Effector CD8-positive, alpha-beta T cell (primary cell): Measurements from ENCODE around the gene TUBB.
A peak's percentile ranks its signal among the peaks of the same experiment; 100 is the strongest.
"Not testable (repeated sequence)": the region's sequence is repeated elsewhere in the genome, so short reads cannot be mapped to it uniquely, and the experiment has no call there.

ENCODE experiments used
- DNase-seq: peaks from one replicate; lab custom pipeline; 2025; lab: John Stamatoyannopoulos, UW

Gene TUBB

DNA sequence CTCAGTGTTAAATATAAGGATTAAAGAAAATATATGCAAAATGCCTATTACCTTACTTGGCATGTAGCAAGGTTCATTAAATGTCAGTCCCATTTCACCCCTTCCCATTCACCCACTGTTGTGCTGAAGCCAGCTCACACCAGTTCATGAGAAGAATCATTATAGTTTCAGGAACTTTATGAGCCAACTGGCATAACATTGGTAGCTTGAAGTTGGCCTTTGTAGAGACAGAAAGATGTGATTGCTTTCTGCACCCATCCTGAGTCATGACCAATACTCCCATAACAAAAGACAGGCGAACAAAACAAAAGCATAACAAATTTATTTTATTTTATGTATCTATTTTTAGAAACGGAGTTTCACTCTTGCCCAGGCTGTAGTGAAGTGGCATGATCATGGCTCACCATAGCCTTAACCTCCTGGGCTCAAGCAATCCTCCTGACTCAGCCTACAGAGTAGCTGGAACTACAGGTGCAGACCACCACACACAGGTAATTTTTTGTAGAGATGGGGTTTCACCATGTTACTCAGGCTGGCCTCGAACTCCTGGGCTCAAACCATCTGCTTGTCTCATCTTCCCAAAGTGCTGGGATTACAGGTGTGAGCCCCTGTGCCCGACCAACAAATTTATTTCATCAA, 41.8 kb downstream of the TUBB start:
- DNase-seq, result no peak

DNA sequence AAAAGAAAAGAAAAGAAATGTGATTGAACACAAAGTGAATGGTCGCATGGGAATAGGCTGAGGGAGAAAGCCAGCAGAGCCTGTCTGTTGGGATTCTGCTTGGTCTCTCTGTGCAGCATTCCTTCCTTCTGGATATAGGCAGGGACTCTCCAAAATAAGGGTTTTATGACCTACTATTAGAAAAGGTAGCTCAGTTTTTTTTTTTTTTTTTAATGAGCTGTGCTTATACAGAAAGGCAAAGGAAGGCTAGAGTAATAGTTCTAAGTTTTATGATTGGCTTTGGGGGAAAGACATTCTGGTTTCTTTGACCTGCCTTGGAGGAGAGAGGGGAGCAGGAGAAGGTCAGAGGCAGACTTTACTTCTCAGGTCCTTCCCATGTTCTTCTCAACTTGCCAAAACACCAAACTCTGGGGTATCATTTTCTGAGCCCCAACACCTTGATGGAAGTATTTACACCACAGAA, 43.0 kb downstream of the TUBB start:
- DNase-seq, result no peak

DNA sequence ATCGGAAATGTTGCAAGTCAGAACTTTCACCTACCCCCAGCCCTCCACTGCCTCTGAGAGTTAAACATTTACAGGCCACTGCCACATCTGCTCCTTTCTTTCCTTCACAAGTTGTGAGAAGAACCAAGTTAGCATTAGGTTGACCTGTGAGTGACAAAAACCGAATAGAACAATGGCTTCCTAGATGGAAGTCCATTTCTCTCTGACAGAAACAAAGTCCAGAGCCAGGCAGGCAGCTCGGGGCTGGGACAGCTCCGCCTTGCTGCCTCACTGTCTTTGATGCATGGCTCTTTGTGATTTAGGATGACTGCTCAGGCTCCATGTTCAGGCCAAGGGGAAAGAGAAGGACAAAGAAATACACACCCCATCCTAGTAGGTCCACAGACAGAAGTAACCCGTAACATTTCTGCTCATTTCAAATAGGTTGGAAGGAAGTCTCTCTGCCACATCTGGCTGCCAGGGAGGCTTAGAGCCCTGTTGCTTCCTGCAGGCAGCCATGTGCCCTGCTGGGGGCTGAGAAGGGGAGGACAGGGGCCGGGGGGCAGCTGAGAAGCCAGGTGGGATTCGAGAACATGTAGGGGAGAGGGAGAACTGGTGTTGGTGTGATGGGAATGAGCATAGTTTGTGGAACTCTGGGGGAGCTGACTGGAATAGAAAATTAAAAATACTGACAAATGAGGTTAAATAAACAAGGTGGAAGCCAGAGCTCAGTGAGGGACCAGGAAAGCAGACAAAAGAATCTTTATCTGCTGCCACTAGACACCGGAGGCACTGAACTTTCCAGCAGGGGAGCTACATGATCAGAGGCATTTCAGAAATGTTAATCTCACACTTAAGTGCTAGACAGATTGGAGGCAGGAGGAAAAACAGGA, 43.7 kb downstream of the TUBB start:
- no peak for DNase-seq

DNA sequence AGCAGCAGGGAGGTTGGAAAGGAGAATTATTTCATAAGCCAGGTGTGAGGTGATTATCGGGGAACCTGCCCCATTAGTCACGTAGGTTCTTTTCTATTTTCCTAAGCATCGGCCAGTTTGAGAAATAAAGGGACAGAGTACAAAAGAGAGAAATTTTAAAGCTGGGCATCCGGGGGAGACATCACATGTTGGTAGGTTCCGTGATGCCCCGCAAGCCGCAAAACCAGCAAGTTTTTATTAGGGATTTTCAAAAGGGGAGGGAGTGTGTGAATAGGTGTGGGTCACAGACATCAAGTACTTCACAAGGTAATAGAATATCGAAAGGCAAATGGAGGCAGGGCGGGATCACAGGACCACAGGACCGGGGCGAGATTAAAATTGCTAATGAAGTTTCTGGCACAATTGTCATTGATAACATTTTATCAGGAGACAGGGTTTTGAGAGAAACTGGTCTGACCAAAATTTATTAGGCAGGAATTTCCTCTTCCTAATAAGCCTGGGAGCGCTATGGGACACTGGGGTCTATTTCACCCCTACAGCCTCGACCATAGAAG, 44.4 kb downstream of the TUBB start:
- not testable (repeated sequence) for DNase-seq

DNA sequence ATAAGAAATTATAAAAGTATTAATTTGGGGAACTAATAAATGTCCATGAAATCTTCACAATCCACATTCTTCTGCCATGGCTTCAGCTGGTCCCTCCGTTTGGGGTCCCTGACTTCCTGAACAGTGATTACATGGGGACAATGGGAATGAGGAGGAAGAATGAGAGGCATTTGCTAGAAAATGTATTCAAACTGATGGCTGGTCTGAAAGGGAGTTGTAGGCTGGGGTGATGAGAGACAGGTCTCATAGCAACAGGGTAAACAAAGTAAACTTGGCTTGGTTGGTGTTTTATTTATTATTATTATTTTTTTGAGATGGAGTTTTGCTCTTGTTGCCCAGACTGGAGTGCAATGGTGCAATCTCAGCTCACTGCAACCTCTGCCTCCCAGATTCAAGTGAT, 45.3 kb downstream of the TUBB start:
- not testable (repeated sequence) for DNase-seq

DNA sequence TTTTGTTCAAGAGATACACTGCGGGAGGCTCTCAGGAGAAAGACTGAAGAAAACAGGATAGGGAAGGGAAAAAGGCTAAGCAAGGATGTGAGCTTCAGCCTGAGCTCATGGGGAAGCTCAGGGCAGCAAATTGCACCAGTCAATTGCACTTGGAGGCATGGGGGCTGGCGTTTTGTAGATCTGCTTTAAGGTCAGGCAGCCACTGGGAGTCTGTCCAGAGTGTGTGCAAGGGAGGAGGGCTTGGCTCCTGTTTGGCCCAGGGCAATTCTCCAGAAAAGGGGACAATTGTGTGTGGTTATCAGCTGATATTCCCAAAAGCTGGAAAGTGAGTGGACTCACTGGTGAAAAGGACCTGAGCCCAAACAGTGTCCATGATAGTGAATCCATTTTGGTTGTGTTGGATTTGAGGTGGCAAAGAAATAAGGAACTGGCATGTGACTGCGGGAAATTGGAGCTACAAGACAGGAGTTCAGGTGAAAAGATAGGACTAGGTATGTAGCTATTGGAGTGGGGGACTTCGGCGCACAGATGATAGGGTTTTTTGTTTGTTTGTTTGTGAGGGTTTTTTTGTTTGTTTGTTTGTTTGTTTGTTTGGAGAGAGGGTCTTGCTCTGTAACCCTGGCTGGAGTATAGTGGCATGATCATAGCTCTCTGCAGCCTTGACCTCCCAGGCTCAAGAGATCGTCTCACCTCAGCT, 46.5 kb downstream of the TUBB start:
- DNase-seq, result no peak

DNA sequence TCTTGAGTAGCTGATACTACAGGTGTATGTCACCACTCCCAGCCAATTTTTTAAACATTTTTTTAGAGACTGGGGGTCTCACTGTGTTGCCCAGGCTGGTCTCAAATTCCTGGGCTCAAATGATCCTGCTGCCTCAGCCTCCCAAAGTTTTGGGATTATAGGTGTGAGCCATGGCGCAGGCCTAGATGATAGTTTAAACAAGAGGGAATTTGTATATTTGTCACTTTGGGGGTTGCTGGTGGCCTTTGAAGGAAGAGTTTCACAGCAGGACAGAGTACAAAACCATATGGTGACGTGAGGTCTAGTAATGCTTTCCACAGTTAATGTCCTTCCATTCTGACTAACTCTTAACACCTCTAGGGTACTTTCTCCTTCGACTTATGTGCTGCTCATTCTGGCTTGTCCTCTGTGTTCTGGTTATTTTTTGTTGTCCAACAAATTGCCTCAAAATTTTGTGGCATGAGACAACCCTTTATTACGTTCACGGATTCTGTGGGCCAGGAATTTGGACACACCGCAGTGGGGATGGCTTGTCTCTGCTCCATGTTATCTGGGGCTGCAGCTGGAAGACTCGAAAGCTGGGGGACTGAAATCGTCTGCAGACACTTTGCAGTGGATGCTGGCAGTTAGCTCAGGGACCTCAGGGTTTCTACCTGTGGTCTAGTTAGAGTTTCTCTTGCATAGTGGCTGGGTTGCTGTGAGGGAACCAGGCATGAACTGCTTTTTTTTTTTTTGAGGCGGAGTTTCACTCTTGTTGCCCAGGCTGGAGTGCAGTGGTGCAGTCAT, 47.2 kb downstream of the TUBB start:
- no peak for DNase-seq

DNA sequence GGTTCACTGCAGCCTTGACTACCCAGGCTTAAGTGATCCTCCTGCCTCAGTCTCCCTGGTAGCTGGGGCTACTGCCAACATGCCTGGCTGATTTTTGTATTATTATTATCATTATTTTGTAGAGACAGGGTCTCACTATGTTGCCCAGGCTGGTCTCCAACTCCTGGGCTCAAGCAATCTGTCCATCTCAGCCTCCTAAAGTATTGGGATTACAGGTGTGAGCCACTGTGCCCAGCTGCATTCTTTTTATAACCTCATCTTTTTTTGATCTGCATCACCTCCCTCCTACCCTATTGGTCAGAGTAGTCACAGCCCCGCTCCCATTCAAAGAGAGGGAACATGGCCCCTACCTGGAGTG, 47.8 kb downstream of the TUBB start:
- no peak for DNase-seq

DNA sequence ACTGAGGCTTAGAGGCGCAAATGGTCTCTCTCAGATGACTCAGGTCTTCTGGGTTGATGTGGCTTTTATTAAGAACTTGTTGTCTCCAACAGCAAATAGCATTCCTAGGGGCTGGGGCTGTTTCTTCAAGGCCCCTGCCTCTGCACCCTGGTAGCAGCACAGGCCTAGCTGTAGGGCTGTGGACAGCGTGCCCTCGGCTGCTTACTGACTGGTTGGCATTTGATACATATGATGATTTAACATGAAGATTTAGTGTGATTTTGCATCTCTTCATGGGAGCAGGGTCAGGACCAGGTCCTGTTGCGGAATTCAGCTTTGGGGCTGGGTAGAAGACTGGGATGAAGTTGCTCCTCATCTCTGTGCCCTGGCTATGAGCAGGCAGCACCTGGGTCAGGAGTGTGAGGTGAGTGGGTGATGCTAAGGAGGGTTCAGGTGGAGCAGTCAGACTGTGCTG, 48.5 kb downstream of the TUBB start:
- no peak for DNase-seq

DNA sequence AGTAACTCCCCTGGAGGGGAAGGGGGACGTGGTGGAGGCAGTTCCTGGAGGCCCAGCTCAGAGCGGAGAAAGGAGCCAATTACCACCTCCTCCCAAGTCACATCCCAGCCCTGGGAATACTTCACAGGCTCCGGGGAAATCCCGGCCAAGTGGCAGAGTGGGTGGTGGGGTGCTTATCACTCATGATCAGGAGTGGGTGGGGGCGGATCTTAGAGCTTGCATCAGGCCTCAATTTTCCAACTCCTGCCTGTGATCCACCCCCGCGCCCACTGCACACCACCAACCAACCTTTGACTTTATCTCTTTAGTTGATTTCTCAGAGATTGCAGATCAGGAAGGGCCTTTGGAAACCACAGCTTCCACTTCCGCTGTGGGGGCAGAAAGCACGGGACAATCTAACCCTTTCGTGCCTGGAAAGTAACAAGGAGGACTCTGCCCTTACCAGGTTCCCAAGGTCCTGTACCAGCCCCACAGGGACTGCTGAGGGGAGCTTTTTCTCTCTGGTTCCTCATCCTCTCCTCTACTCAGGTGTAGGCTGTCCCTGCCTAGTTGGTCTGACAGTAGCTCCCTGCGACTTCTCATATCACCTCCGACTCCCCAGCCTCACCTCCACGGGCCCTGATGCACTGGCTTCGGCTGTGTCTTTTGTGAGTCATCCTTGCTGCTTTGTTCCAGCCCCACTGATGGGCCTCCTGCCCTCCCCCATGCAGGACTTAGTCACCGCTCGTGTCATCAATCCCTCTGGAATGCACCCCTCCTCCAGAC, 49.1 kb downstream of the TUBB start:
- DNase-seq, result peak; percentile 31

DNA sequence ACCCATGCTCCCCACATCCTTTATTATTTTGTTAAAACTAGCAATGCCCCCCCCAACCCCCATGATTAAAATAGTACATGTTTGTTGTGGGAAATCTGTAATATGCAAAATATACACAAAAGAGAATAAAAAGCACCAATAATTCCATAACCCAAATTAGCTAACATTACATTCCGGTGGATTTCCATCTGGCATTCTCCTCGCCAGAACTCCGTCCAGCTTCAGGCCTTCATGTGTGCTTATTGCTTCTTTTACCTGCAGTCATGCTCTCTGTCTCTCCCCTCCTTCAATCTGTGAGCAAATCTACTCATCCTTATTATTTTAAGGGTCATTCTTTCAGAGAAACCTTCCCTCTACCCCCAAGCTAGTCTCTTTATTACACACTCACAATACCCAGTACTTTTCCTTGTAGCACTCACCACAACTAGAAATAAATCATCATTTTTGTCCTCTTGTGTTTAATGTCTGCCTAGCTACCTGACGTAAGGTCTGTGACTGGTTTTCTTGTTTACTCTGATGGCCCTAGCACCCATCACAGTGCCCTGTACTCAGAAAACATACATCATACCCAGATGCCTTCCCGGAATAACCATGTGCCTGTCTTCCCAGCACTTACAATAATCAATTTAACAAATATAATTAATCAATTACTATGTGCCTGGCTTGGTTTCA, 49.8 kb downstream of the TUBB start:
- no peak for DNase-seq

DNA sequence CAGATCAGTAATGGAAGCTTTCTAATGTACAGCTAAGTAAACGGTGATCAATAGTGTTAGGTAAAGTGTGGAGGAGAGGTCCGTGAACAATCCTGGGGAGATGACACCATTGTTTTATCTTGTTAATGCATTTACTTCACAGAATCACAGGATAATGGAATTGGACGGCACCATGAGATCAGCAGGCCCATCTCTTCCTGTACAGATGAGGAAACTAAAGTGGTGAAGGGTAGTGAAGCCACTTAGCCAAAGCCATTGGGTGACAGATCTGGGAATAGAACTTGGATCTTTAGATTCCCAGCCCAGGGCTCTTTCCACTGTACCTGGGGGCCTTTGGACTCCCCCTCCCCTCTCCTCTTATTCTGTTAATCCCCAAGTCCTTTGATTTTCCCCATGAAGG, 50.4 kb downstream of the TUBB start:
- no peak for DNase-seq

DNA sequence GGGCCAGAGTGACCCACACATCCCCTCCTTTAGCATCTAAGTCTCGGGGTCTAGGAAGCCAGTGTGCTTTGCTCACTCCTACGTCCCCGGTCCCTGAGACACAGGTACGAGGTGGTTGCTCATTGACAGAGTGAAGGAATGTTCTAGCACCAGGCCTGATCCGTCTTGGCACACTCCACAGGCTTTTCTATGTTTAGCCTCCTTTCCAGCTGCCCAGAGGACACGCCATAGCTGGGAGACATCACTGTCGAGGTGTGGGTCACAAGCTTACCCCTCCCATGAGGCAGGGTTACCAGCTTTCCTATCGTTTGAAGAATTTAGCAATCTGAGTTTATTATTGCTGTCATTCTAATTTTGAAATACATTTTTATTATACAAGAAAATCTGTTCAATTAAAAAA, 54.5 kb downstream of the TUBB start:
- DNase-seq, result no peak
